Right lobe of liver (tissue), 4 donors: Measurements from ENCODE around the gene JAG1.

Experiments used
- CTCF ChIP-seq, 4 donors: fragments of 200-600 bp in 3 of 4; fragments of 450-650 bp in 1 of 4; IDR thresholded peaks; one replicate each; pipeline versions ENCODE4 v1.5.1 to v1.8.0; 2016 to 2022; ENCODE audit warnings: antibody characterized with exemption in 4 of 4, mild to moderate bottlenecking in 2 of 4
- POLR2A ChIP-seq: fragments of 450-650 bp; IDR thresholded peaks from one replicate; pipeline ENCODE4 v1.6.1; 2017; ENCODE audit warnings: antibody characterized with exemption, mild to moderate bottlenecking
- donor health status: DM: no; HTN: no; CAD: no.
- donor health status: DM: no; HTN: no; CAD: no.
- donor health status: DM: no; HTN: yes; CAD: no.

- TF ChIP-seq CTCF (IDR thresholded peaks at IDR 0.05) = peak in 1 of 4 donors; percentile 8
- no peak for TF ChIP-seq POLR2A
Measured at GRCh38 chr20:10647471-10647870, 26.3 kb downstream of the JAG1 start.
